Measurements from ENCODE around the gene GAL3ST3. TPM values are rescaled to one million over a fixed set of nuclear protein-coding genes. Genes with fewer than 3 reads are reported as not detected.
A peak's percentile ranks its signal among the peaks of the same experiment; 100 is the strongest.
"Not testable (repeated sequence)": the region's sequence is repeated elsewhere in the genome, so short reads cannot be mapped to it uniquely, and the experiment has no call there.

The GAL3ST3 gene
- total RNA-seq, 1 donor from 2014 or later, result 0.73 TPM

- no peak for ATAC-seq (ENCODE audit: poor library complexity)
- intact Hi-C loops (cut with DNase I), result no loop called here
- DNase-seq, result no peak
Observed at GRCh38 chr11:66050581-66051231, 1.7 kb upstream of the GAL3ST3 start.

DNA sequence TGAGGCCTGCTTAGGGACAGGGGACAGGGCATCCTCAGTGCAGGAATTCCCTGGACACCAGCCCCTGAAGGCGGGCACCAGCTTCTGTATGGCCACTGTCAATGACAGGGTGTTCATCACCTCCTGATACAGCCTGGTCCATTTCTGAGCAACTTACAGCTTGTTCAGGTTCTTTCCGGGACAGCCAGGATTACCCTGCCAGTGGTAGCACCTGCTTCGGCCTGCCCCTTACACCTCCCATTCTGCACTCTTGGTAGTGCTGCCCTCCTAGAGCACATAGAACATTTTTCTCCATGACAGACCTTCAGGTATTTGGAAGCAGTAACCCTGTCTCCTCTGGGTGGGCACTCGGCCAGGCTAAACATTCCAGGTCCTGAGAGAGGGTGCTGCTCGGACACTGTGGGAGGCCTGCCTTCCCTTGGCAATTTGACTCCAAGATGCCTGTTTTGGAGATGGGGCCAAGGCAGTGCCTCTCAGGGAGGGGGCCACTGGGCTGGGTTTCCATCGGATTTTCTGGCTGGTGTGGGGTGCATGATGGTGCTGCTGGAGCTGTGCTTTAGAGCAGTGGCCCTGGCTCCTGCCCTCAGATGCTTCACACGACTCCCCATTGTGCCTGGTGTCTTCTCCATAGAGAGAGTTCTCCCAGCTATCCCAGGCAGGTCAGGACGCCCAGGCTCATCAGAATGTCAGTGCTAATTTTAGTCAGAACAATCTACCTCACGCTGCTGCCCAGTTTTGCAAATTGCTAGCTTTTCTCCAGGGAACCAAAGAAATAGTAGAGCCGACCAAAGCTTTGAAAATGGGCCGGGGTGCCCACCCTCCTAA is 1.2 kb downstream of the GAL3ST3 start:
- intact Hi-C loops (cut with DNase I), result no loop called here
- ATAC-seq (ENCODE audit: poor library complexity) (no peak), DNase-seq (no peak)

- intact Hi-C loops (cut with DNase I), result no loop called here
- ATAC-seq (ENCODE audit: poor library complexity) (no peak), DNase-seq (no peak)
Observed at GRCh38 chr11:66046901-66047300, 2.1 kb downstream of the GAL3ST3 start.

- DNase-seq, result peak; percentile 80
- ATAC-seq (ENCODE audit: poor library complexity), result peak; percentile 80
- intact Hi-C loops (cut with DNase I), result no loop called here
Observed at GRCh38 chr11:66045177-66045639, 3.8 kb downstream of the GAL3ST3 start.

GRCh38 chr11:66044757-66045156 is 4.2 kb downstream of the GAL3ST3 start:
- intact Hi-C loops (cut with DNase I), result no loop called here
- no peak for DNase-seq
- ATAC-seq (ENCODE audit: poor library complexity), result no peak

DNA sequence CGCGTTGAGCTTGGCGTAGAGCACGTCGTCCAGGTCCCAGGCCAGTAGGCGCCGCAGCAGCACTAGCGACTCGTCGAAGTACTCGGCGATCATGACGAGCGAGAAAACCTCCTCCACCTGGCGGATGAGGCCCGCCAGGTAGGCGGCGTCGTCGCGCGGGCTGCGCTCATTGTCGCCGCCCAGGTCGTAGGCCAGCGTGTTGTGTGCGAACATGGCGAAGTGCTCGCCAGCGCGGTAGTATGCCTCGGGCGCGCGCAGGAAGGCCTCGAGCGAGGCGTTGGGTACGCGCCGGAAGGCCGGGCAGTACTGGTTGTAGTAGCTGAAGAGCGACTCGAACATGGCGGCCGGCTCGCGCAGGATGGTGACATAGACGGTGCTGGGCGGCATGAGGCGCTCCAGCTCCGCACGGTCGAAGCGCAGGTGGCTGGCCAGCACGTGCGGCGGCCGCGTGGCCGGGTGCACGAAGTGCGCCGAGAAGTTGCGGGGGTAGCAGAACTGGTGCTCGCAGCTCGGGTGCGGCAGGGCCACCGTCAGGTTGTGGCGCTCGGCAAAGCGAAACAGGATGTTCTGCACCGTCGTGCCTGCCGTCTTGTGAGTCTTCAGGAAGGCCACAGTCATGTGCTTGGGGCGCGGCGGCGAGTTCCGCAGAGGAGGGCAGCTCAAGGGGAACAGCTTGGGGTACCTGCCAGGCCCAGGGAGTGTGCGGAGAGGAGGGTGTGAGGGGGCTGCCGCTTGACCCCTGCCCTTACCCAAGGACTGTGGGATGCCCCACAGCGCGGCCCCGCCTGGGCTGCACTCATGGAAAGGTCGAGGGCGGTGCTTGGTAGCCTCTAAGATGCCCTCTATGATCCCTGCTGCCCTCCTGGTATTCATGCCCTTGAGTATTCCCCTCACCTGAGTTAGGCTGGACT is 5.7 kb downstream of the GAL3ST3 start:
- intact Hi-C loops (cut with DNase I), result no loop called here
- DNase-seq, result no peak
- no peak for ATAC-seq (ENCODE audit: poor library complexity)

- DNase-seq (no peak), ATAC-seq (ENCODE audit: poor library complexity) (no peak)
- intact Hi-C loops (cut with DNase I), result no loop called here
Observed at GRCh38 chr11:66042227-66042995, 6.5 kb downstream of the GAL3ST3 start.

DNA sequence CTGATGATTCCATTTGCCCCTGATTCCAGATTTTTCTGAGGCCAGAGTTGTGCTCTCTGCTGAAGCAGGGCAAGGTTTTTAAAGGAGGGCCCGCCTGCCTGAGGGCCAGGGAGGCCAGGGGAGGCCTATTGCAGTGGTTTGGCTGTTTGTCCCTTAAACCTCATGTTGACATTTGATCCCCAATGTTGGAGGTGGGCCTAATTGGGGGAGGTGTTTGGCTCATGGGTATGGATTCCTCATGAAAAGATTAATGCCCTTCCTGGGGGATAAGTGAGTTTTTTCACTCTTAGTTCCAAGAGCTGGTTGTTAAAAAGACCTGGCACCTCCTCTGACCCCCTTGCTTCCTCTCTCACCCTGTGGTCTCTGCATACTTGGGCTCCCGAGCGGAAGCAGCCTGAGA is 9.2 kb downstream of the GAL3ST3 start:
- intact Hi-C loops (cut with DNase I), result no loop called here
- DNase-seq (no peak), ATAC-seq (ENCODE audit: poor library complexity) (no peak)

GRCh38 chr11:66037327-66037726 is 11.6 kb downstream of the GAL3ST3 start:
- intact Hi-C loops (cut with DNase I), result no loop called here
- DNase-seq (no peak), ATAC-seq (ENCODE audit: poor library complexity) (no peak)

- ATAC-seq (ENCODE audit: poor library complexity) (no peak), DNase-seq (no peak)
- intact Hi-C loops (cut with DNase I), result no loop called here
Observed at GRCh38 chr11:66036334-66036710, 12.6 kb downstream of the GAL3ST3 start.

GRCh38 chr11:66035653-66036333 is 13.2 kb downstream of the GAL3ST3 start:
- no peak for DNase-seq
- intact Hi-C loops (cut with DNase I), result no loop called here
- ATAC-seq (ENCODE audit: poor library complexity), result peak; percentile 55

DNA sequence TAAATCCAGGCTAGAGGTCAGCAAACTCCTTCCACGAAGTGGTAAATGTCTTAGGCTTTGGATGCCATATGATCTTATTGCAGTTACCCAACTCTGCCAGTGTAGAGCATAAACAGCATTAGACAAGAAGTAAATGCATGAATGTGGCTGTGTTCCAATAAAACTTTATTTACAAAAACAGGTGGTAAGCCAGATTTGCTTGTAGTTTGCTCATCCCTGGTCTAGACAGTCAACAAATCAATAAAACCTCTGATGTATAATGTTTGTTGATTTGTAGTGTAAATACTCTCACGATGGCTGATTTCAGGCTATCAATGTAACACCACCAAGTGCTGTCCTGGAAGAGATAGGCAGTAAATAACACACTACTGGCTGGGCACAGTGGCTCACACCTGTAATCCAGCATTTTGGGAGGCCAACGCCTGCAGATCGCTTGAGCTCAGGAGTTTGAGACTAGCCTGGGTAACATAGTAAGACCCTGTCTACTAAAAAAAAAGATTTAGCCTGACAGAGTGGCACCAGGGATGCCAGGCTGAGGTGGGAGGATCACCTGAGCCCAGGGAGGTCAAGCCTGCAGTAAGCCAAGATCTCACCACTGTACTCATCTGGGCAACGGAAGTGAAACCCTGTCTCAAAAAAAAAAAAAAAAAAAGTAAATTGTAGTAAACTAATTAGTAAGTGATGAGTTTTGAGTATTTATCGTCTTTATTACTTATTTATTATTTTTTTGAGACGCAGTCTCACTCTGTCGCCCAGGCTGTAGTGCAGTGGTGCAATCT is 15.8 kb downstream of the GAL3ST3 start:
- no peak for DNase-seq
- intact Hi-C loops (cut with DNase I), result no loop called here
- ATAC-seq (ENCODE audit: poor library complexity), result no peak

DNA sequence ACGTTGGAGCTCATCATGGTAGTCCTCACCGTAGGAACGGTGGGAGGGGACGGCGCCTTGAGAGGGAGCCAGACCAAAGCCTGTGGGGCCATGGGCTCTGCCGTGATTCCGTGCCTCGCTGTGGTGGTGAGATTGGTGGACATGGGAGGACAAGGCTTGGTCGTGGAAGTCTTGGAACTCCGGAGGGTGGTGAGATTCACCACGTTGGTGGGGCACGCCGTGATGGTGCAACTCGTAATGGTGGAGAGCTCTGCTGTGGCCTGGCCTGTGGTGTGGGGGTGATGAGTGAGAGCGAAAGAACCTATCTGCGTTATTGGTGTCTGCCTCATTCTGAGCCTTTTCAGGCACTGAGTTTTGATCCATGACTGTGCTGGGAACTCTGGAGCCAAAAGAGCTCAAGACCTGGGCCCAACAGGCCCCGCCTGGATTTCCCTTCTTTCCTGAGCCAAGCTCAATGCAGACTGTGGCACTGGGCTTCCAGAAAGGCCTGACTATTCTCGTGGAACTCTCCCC is 22.9 kb downstream of the GAL3ST3 start, which contains the start of gene CATSPER1:
CATSPER1 (minus strand) TSS at position 463 of the 513 bp plus-strand sequence; CDS start at position 363, 100 bp downstream.
- intact Hi-C loops (cut with DNase I), result no loop called here
- DNase-seq (no peak), ATAC-seq (ENCODE audit: poor library complexity) (no peak)

DNA sequence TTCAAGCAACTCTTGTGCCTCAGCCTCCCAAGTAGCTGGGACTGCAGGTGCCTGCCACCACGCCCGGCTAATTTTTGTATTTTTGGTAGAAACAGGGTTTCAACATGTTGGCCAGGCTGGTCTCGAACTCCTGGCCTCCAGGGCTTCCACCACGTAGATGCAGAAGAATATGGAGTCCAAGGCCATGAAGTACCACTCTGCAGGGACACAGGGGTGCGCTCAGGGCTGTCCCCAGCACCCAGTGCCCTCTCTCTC is 25.8 kb downstream of the GAL3ST3 start:
- ATAC-seq (ENCODE audit: poor library complexity); intact Hi-C loops (cut with DNase I); DNase-seq: not testable (repeated sequence)

- DNase-seq (peak; percentile 88), ATAC-seq (ENCODE audit: poor library complexity) (peak; percentile 88)
- intact Hi-C loops (cut with DNase I), result no loop called here
Observed at GRCh38 chr11:66022401-66023185, 26.4 kb downstream of the GAL3ST3 start.

DNA sequence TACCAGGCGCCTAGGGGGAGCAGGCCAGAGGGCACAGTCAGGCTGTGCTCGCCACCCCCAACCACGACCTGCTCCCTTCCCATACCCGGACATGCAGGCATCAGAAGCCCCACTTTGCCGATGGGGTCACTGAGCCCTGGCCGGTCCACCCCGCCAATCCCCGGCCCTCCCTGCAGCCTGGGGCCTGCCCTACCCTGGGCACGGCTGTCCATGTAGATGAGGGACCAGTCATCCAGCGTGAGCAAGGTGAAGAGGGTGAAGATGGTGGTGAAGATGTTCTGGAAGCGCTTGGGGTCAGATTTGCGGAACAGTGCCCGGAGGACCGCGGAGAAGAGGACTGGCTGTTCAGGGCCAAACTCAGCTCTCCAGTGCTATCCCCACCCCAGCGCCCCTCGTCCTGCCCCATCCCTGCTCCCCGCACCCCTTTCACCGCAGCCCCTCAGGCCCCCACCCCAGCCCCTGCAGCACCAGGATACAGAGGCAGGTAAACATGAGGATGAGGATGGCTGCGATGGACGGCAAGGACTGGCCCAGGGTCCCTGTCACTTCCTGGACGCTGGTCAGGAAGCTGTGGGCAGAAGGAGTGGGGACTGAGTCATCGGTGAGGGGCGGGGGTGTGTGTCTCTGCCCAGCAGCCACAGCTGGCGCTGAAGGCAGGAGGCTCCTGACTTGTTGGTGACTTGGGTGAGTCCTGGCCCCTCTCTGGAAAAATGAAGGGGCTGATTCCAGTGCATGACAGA is 28.2 kb downstream of the GAL3ST3 start:
- intact Hi-C loops (cut with DNase I), result no loop called here
- ATAC-seq (ENCODE audit: poor library complexity), result peak; percentile 23
- DNase-seq, result peak; percentile 61

Data from Right ventricle myocardium superior (tissue), 1 donor.